CD4-positive, alpha-beta memory T cell (primary cell): ENCODE measurements around the gene GAPT. TPM values are rescaled to one million over a fixed set of nuclear protein-coding genes. Genes with fewer than 3 reads are reported as not detected.

Experiments used
- CTCF ChIA-PET: fragments of 350-600 bp; sonication (Branson Sonifier 250); formaldehyde crosslinking; loops from one replicate; lab custom pipeline; 2021; ENCODE audit warnings: inconsistent platforms; ENCODE audit not compliant: partially characterized antibody; lab: Charles Lee
- POLR2A ChIA-PET: fragments of 350-600 bp; sonication (Branson Sonifier 250); formaldehyde crosslinking; loops from one replicate; lab custom pipeline; 2021; ENCODE audit not compliant: partially characterized antibody; lab: Charles Lee
- DNase-seq, 5 donors: peaks; one replicate each; pipeline versions ENCODE4 v3.0.0 to v3.0.0-alpha.2; 2020 to 2022; ENCODE audit warnings: mixed read lengths in 1 of 5
- H3K27ac ChIP-seq: one replicate; pipeline ENCODE4 v1.7.0; 2013; ENCODE audit warnings: low read depth, low read length
- H3K27me3 ChIP-seq: 2 replicates; pipeline ENCODE4 v1.7.0; 2013; ENCODE audit warnings: mild to moderate bottlenecking, low read length, moderate library complexity; ENCODE audit not compliant: insufficient read depth
- H3K36me3 ChIP-seq: 2 replicates; pipeline ENCODE4 v1.7.0; 2013; ENCODE audit warnings: mild to moderate bottlenecking, low read length, moderate library complexity; ENCODE audit not compliant: insufficient read depth
- H3K4me1 ChIP-seq: 2 replicates; pipeline ENCODE4 v1.7.0; 2013; ENCODE audit warnings: mild to moderate bottlenecking, low read length, moderate library complexity; ENCODE audit not compliant: insufficient read depth
- H3K4me3 ChIP-seq, 2 donors: one replicate each; pipeline ENCODE4 v1.7.0; 2013; ENCODE audit warnings: low read length in 2 of 2, mild to moderate bottlenecking in 1 of 2
- H3K9me3 ChIP-seq, 2 donors: one replicate each; pipeline ENCODE4 v1.7.0; 2013; ENCODE audit warnings: low read length in 2 of 2, control low read depth in 1 of 2; ENCODE audit not compliant: control insufficient read depth in 1 of 2
- H3K27ac Mint-ChIP-seq, 7 donors: one replicate each; pipeline ENCODE4 v1.8.0; 2020 to 2021; ENCODE audit warnings: mixed read lengths in 7 of 7, mild to moderate bottlenecking in 6 of 7, inconsistent platforms in 3 of 7, moderate library complexity in 3 of 7
- H3K27me3 Mint-ChIP-seq, 2 donors: one replicate each; pipeline ENCODE4 v1.8.0; 2020 to 2021; ENCODE audit warnings: mixed read lengths in 2 of 2
- H3K36me3 Mint-ChIP-seq, 2 donors: one replicate each; pipeline ENCODE4 v1.8.0; 2020 to 2021; ENCODE audit warnings: mixed read lengths in 2 of 2, inconsistent platforms in 1 of 2, mild to moderate bottlenecking in 1 of 2
- H3K4me1 Mint-ChIP-seq, 4 donors: one replicate each; pipeline ENCODE4 v1.8.0; 2020 to 2021; ENCODE audit warnings: mixed read lengths in 4 of 4, mild to moderate bottlenecking in 1 of 4
- H3K4me3 Mint-ChIP-seq, 8 donors: one replicate each; pipeline ENCODE4 v1.8.0; 2020 to 2021; ENCODE audit warnings: mixed read lengths in 8 of 8, mild to moderate bottlenecking in 7 of 8, moderate library complexity in 6 of 8, inconsistent platforms in 3 of 8
- H3K9me3 Mint-ChIP-seq, 8 donors: one replicate each; pipeline ENCODE4 v1.8.0; 2020 to 2021; ENCODE audit warnings: mixed read lengths in 8 of 8, mild to moderate bottlenecking in 5 of 8, inconsistent platforms in 3 of 8, moderate library complexity in 1 of 8
- intact Hi-C: fragments of 100-400 bp; cut with micrococcal nuclease; formaldehyde crosslinking; loops from one replicate; pipeline ENCODE4 v1.15.1; 2023
- polyA plus RNA-seq, 2 donors: library from polyadenylated mRNA; unstranded; fragments of 300-500 nt; fragmentation: Illumina TruSeq; gene quantifications; one replicate each; pipeline ENCODE4 v1.2.3, GENCODE V29; 2021
- total RNA-seq, 2 experiments: library from RNA; stranded (reverse); gene quantifications; one replicate each; pipeline ENCODE4 v1.2.3, GENCODE V29; 2021

Gene GAPT
- total and polyA plus RNA-seq, 4 experiments from 2014 or later, result 2.0 TPM; not detected in 3

- Histone ChIP-seq H3K36me3 (no peaks in the 10 kb centered on the region), H3K4me1 (no peaks in the 10 kb centered on the region), H3K27me3 (no peaks in the 10 kb centered on the region), H3K27ac (no peak overlapping the region), H3K9me3 (no peaks in the 10 kb centered on the region), H3K4me3 (no peak overlapping the region)
- ChIA-PET POLR2A (no interaction called here), CTCF (no interaction called here)
- Mint-ChIP-seq H3K27me3 (peaks cover 8 to 12% of the 10 kb centered on the region in 2 donors), H3K4me3 (no peak overlapping the region), H3K4me1 (no peaks in the 10 kb centered on the region), H3K36me3 (no peaks in the 10 kb centered on the region), H3K9me3 (no peaks in the 10 kb centered on the region), H3K27ac (no peak overlapping the region)
- DNase-seq, result no peak
- intact Hi-C loops, result no loop called here
Measured at GRCh38 chr5:58493141-58493540, 1.9 kb downstream of the GAPT start.

- Mint-ChIP-seq H3K27me3 (peaks cover 0 to 6% of the 10 kb centered on the region in 2 donors), H3K4me1 (peaks cover 0 to 5% (median 3%) of the 10 kb centered on the region in 4 donors), H3K27ac (no peak overlapping the region), H3K9me3 (peaks cover 0 to 1% (median 0%) of the 10 kb centered on the region in 8 donors), H3K36me3 (no peaks in the 10 kb centered on the region), H3K4me3 (no peak overlapping the region)
- Histone ChIP-seq H3K4me1 (no peaks in the 10 kb centered on the region), H3K9me3 (no peaks in the 10 kb centered on the region), H3K36me3 (no peaks in the 10 kb centered on the region), H3K4me3 (no peak overlapping the region), H3K27ac (no peak overlapping the region), H3K27me3 (no peaks in the 10 kb centered on the region)
- CTCF ChIA-PET, result no interaction called here
- no peak for DNase-seq
- POLR2A ChIA-PET, result no interaction called here
- intact Hi-C loops, result no loop called here
Measured at GRCh38 chr5:58496488-58496887, 5.3 kb downstream of the GAPT start.

- H3K9me3 Mint-ChIP-seq, result peaks cover 0 to 1% (median 0%) of the 10 kb centered on the region in 8 donors
- no peaks in the 10 kb centered on the region for H3K27me3 ChIP-seq
- no peak overlapping the region for H3K4me3 ChIP-seq
- H3K36me3 Mint-ChIP-seq, result no peaks in the 10 kb centered on the region
- no peaks in the 10 kb centered on the region for H3K36me3 ChIP-seq
- H3K27me3 Mint-ChIP-seq, result peaks cover 1 to 7% of the 10 kb centered on the region in 2 donors
- H3K4me1 ChIP-seq, result no peaks in the 10 kb centered on the region
- intact Hi-C loops, result no loop called here
- DNase-seq, result no peak
- no peak overlapping the region for H3K4me3 Mint-ChIP-seq
- H3K27ac Mint-ChIP-seq, result no peak overlapping the region
- ChIA-PET CTCF (no interaction called here), POLR2A (no interaction called here)
- H3K27ac ChIP-seq, result no peak overlapping the region
- H3K9me3 ChIP-seq, result no peaks in the 10 kb centered on the region
- H3K4me1 Mint-ChIP-seq, result peaks cover 0 to 5% (median 3%) of the 10 kb centered on the region in 4 donors
Measured at GRCh38 chr5:58497386-58497785, 6.2 kb downstream of the GAPT start.

GRCh38 chr5:58497921-58498320, 6.7 kb downstream of the GAPT start:
- POLR2A ChIA-PET, result no interaction called here
- CTCF ChIA-PET, result interaction anchor here (0.6 to 0.7 kb wide), 2 partner anchors 9 to 784 kb away, joined by 3 read pairs; no protein-coding TSS in a partner anchor

GRCh38 chr5:58498340-58498942, 7.2 kb downstream of the GAPT start:
- CTCF ChIA-PET, result interaction anchor here (0.6 to 0.7 kb wide), 2 partner anchors 10 to 784 kb away, joined by 3 read pairs; no protein-coding TSS in a partner anchor
- no peak overlapping the region for H3K27ac ChIP-seq
- DNase-seq, result no peak
- no peaks in the 10 kb centered on the region for H3K27me3 ChIP-seq
- peaks cover 7 to 14% of the 10 kb centered on the region in 2 donors for H3K27me3 Mint-ChIP-seq
- intact Hi-C loops, result no loop called here
- H3K4me1 ChIP-seq, result no peaks in the 10 kb centered on the region
- no peaks in the 10 kb centered on the region for H3K9me3 ChIP-seq
- H3K36me3 ChIP-seq, result no peaks in the 10 kb centered on the region
- no peak overlapping the region for H3K4me3 ChIP-seq
- no peaks in the 10 kb centered on the region for H3K36me3 Mint-ChIP-seq
- POLR2A ChIA-PET, result no interaction called here
- H3K4me3 Mint-ChIP-seq, result no peak overlapping the region
- peaks cover 0 to 5% (median 3%) of the 10 kb centered on the region in 4 donors for H3K4me1 Mint-ChIP-seq
- H3K9me3 Mint-ChIP-seq, result peaks cover 0 to 3% (median 0%) of the 10 kb centered on the region in 8 donors
- H3K27ac Mint-ChIP-seq, result no peak overlapping the region

More at GRCh38 chr5:58497921-58498320, 6.7 kb downstream of the GAPT start:
- H3K36me3 ChIP-seq, result no peaks in the 10 kb centered on the region
- H3K9me3 Mint-ChIP-seq, result peaks cover 0 to 3% (median 0%) of the 10 kb centered on the region in 8 donors
- H3K27me3 Mint-ChIP-seq, result peaks cover 6 to 12% of the 10 kb centered on the region in 2 donors
- H3K4me3 Mint-ChIP-seq, result no peak overlapping the region
- no peak for DNase-seq
- no peaks in the 10 kb centered on the region for H3K36me3 Mint-ChIP-seq
- H3K27ac ChIP-seq, result no peak overlapping the region
- H3K4me1 Mint-ChIP-seq, result peaks cover 0 to 5% (median 3%) of the 10 kb centered on the region in 4 donors
- H3K9me3 ChIP-seq, result no peaks in the 10 kb centered on the region
- no peaks in the 10 kb centered on the region for H3K27me3 ChIP-seq
- H3K4me3 ChIP-seq, result no peak overlapping the region
- no peaks in the 10 kb centered on the region for H3K4me1 ChIP-seq
- intact Hi-C loops, result no loop called here
- H3K27ac Mint-ChIP-seq, result no peak overlapping the region

- Mint-ChIP-seq H3K27ac (no peak overlapping the region), H3K9me3 (peaks cover 0 to 3% (median 0%) of the 10 kb centered on the region in 8 donors), H3K27me3 (peaks cover 7 to 14% of the 10 kb centered on the region in 2 donors), H3K4me3 (no peak overlapping the region), H3K4me1 (peaks cover 0 to 5% (median 3%) of the 10 kb centered on the region in 4 donors), H3K36me3 (no peaks in the 10 kb centered on the region)
- intact Hi-C loops, result no loop called here
- ChIA-PET CTCF (no interaction called here), POLR2A (no interaction called here)
- Histone ChIP-seq H3K9me3 (no peaks in the 10 kb centered on the region), H3K27ac (no peak overlapping the region), H3K27me3 (no peaks in the 10 kb centered on the region), H3K36me3 (no peaks in the 10 kb centered on the region), H3K4me1 (no peaks in the 10 kb centered on the region), H3K4me3 (no peak overlapping the region)
- no peak for DNase-seq
Measured at GRCh38 chr5:58499231-58499630, 8.0 kb downstream of the GAPT start.

- H3K4me3 ChIP-seq, result no peak overlapping the region
- no peaks in the 10 kb centered on the region for H3K36me3 Mint-ChIP-seq
- no peaks in the 10 kb centered on the region for H3K9me3 ChIP-seq
- intact Hi-C loops, result no loop called here
- peaks cover 0 to 3% (median 0%) of the 10 kb centered on the region in 8 donors for H3K9me3 Mint-ChIP-seq
- H3K36me3 ChIP-seq, result no peaks in the 10 kb centered on the region
- H3K27me3 ChIP-seq, result no peaks in the 10 kb centered on the region
- no peak overlapping the region for H3K27ac ChIP-seq
- CTCF ChIA-PET, result no interaction called here
- H3K27ac Mint-ChIP-seq, result no peak overlapping the region
- H3K4me1 ChIP-seq, result no peaks in the 10 kb centered on the region
- POLR2A ChIA-PET, result no interaction called here
- DNase-seq, result no peak
- peaks cover 7 to 18% of the 10 kb centered on the region in 2 donors for H3K27me3 Mint-ChIP-seq
- peaks cover 0 to 5% (median 3%) of the 10 kb centered on the region in 4 donors for H3K4me1 Mint-ChIP-seq
- no peak overlapping the region for H3K4me3 Mint-ChIP-seq
Measured at GRCh38 chr5:58499941-58500340, 8.7 kb downstream of the GAPT start.
